B cell (primary cell): ENCODE measurements around the gene MICALL2. TPM values are rescaled to one million over a fixed set of nuclear protein-coding genes. Genes with fewer than 3 reads are reported as not detected.

Experiments
- ATAC-seq: fragments of 200-7000 bp; cut with Tn5 transposase; one replicate; pipeline ENCODE4 v1.10.0; 2021; ENCODE audit warnings: low read depth, mild to moderate bottlenecking, moderate number of reproducible peaks, moderate library complexity
- CTCF ChIA-PET: fragments of 350-600 bp; sonication (Branson Sonifier 250); formaldehyde crosslinking; loops from one replicate; lab custom pipeline; 2021; ENCODE audit warnings: antibody characterized with exemption, inconsistent platforms; lab: Charles Lee
- POLR2A ChIA-PET: fragments of 350-600 bp; sonication (Branson Sonifier 250); formaldehyde crosslinking; loops from one replicate; lab custom pipeline; 2021; ENCODE audit warnings: antibody characterized with exemption; lab: Charles Lee
- DNase-seq: peaks from one replicate; pipeline ENCODE4 v3.0.0; 2013
- H2AFZ ChIP-seq: 2 replicates; pipeline ENCODE4 v1.6.1; 2012; ENCODE audit warnings: mild to moderate bottlenecking, low read depth, low read length; ENCODE audit not compliant: insufficient read depth, poor library complexity, severe bottlenecking
- H3K27ac ChIP-seq, 2 donors: 1 replicate in 1 of 2; 2 replicates in 1 of 2; pipeline ENCODE4 v1.5.1; 2012 to 2013; ENCODE audit warnings: low read length in 2 of 2, mild to moderate bottlenecking in 2 of 2, moderate library complexity in 1 of 2
- H3K27me3 ChIP-seq, 4 experiments: fragments of 200-600 bp in 1 of 4; sonication (generic) in 1 of 4; replicated peaks in 1 of 4; 1 replicate in 2 of 4; 2 replicates in 2 of 4; pipeline versions ENCODE4 v1.6.1 to v1.7.0; 2013 to 2016; ENCODE audit warnings: low read length in 3 of 4, mild to moderate bottlenecking in 2 of 4, mixed read lengths in 1 of 4, moderate library complexity in 1 of 4; ENCODE audit not compliant: insufficient read depth in 4 of 4, control insufficient read depth in 3 of 4; ENCODE audit errors: control extremely low read depth in 1 of 4
- H3K36me3 ChIP-seq, 2 experiments: replicated peaks in 1 of 2; 1 replicate in 1 of 2; 2 replicates in 1 of 2; pipeline versions ENCODE4 v1.6.1 to v1.7.1; 2013; ENCODE audit warnings: low read length in 1 of 2; ENCODE audit not compliant: insufficient read depth in 2 of 2, control insufficient read depth in 1 of 2; ENCODE audit errors: control extremely low read depth in 1 of 2, extremely low read depth in 1 of 2
- H3K4me1 ChIP-seq, 2 donors: fragments of 200-600 bp in 1 of 2; sonication (generic) in 1 of 2; 1 replicate in 1 of 2; 2 replicates in 1 of 2; pipeline versions ENCODE4 v1.5.1 to v1.6.1; 2013 to 2017; ENCODE audit warnings: low read length in 2 of 2; ENCODE audit not compliant: control insufficient read depth in 2 of 2, insufficient read depth in 2 of 2
- H3K4me2 ChIP-seq: replicated peaks from 2 replicates; pipeline ENCODE3; 2012; ENCODE audit warnings: mild to moderate bottlenecking, low read depth, low read length; ENCODE audit not compliant: poor library complexity, severe bottlenecking
- H3K4me3 ChIP-seq, 5 experiments: fragments of 200-600 bp in 1 of 5; sonication (generic) in 1 of 5; 1 replicate in 3 of 5; 2 replicates in 2 of 5; pipeline versions ENCODE4 v1.5.1 to v1.7.0; 2011 to 2016; ENCODE audit warnings: low read length in 4 of 5, mild to moderate bottlenecking in 4 of 5, low read depth in 2 of 5, control low read depth in 1 of 5, moderate library complexity in 1 of 5; ENCODE audit not compliant: insufficient read depth in 1 of 5; ENCODE audit errors: control extremely low read depth in 1 of 5, extremely low read depth in 1 of 5
- H3K79me2 ChIP-seq: fragments of 200-600 bp; sonication (generic); one replicate; pipeline ENCODE4 v1.6.0; 2016; ENCODE audit warnings: low read length; ENCODE audit not compliant: control insufficient read depth, insufficient read depth
- H3K9ac ChIP-seq: fragments of 200-600 bp; sonication (generic); 2 replicates; pipeline ENCODE4 v1.6.1; 2017; ENCODE audit warnings: mild to moderate bottlenecking, low read length, moderate library complexity
- H3K9me3 ChIP-seq, 3 donors: one replicate each; pipeline versions ENCODE4 v1.6.1 to v1.7.1; 2013; ENCODE audit warnings: low read length in 2 of 3; ENCODE audit not compliant: control insufficient read depth in 2 of 3, insufficient read depth in 1 of 3; ENCODE audit errors: control extremely low read depth in 1 of 3
- H4K20me1 ChIP-seq: 2 replicates; pipeline ENCODE4 v1.6.0; 2012; ENCODE audit warnings: mild to moderate bottlenecking, low read length; ENCODE audit not compliant: insufficient read depth, control insufficient read depth, poor library complexity, severe bottlenecking
- H3K27ac Mint-ChIP-seq: one replicate; pipeline ENCODE4 v1.8.0; 2021; ENCODE audit warnings: mixed read lengths
- H3K27me3 Mint-ChIP-seq: one replicate; pipeline ENCODE4 v1.8.0; 2021; ENCODE audit warnings: mixed read lengths
- H3K4me1 Mint-ChIP-seq: one replicate; pipeline ENCODE4 v1.8.0; 2021; ENCODE audit warnings: mixed read lengths
- H3K4me3 Mint-ChIP-seq: one replicate; pipeline ENCODE4 v1.8.0; 2021; ENCODE audit warnings: mixed read lengths
- H3K9me3 Mint-ChIP-seq: one replicate; pipeline ENCODE4 v1.8.0; 2022; ENCODE audit warnings: mixed read lengths; ENCODE audit not compliant: insufficient read depth
- EZH2 ChIP-seq: IDR thresholded peaks from 2 replicates; pipeline ENCODE4 v1.6.1; 2012; ENCODE audit warnings: borderline replicate concordance, low read depth, mild to moderate bottlenecking, moderate library complexity, low read length; ENCODE audit not compliant: insufficient read depth, poor library complexity, severe bottlenecking
- WGBS: methylation state at CpG from one replicate; pipeline ENCODE4 v1.1.5; 2013; ENCODE audit warnings: missing lambda C conversion rate; ENCODE audit not compliant: insufficient coverage; 5-methylcytosine and 5-hydroxymethylcytosine counted together
- intact Hi-C: fragments of 100-400 bp; cut with micrococcal nuclease; formaldehyde crosslinking; loops from one replicate; pipeline ENCODE4 v1.10.0; 2022
- polyA plus RNA-seq: library from polyadenylated mRNA; depleted of rRNA; stranded (reverse); fragments of >200 nt; gene quantifications from 2 replicates; pipeline ENCODE4 v1.2.3, GENCODE V29; 2012
- total RNA-seq, 2 donors: library from RNA; stranded (reverse); fragments of 120-200 nt in 1 of 2; gene quantifications; 1 replicate in 1 of 2; 2 replicates in 1 of 2; pipeline versions ENCODE4 v1.2.3 to v1.2.4, GENCODE V29; 2013 to 2022
- TF ChIP-seq, protein P1 (sequence below): fragments of 200-600 bp; IDR thresholded peaks from one replicate; pipeline ENCODE4 v1.8.0; 2022; ENCODE audit warnings: antibody characterized with exemption, mild to moderate bottlenecking

The MICALL2 gene
- total and polyA plus RNA-seq, 2 donors (not counting 1 experiment from before 2014, with no cell fraction given) = 0.85 to 0.94 TPM

DNA sequence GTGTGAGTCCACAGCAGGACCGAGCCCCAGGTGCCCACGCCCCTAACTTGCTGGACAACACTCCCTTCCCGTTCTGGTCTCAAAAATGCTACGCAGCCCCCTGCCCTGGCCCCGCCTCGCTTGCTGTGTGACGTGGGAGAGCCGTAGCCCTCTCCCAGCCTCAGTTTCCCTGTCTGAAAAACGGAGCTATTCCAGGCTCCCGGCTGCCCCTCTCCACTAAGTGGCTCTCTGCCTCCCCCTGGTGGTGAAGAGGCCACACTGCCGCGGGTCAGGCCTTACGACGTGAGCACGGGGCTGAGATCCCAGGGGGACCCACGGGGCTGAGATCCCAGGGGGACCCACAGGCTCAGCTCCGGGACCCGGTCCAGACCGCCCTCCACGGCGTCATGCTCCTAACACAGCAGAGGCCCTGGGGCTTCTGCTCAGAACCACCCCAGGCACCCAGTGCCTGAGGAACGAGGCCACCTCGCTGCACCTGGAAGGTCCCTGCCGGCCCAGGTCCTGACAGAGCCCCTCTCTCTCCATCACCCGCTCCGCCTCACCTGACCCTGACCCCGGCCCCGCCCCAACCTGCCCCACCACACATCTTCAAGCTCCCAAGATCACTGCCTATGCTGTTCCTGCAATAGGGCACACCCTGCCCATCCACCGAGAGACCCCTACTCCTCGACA lies 26.7 kb downstream of the MICALL2 start:
- Histone ChIP-seq H2AFZ (peak overlapping the region; percentile 25), H4K20me1 (no peaks in the 10 kb centered on the region), H3K9ac (no peak overlapping the region), H3K27me3 (peaks cover 0 to 19% (median 3%) of the 10 kb centered on the region in 4 experiments), H3K4me1 (peaks cover 0 to 8% of the 10 kb centered on the region in 2 donors), H3K4me3 (no peak overlapping the region), H3K9me3 (peaks cover 0 to 5% (median 0%) of the 10 kb centered on the region in 3 donors), H3K27ac (no peak overlapping the region), H3K79me2 (no peaks in the 10 kb centered on the region), H3K36me3 (no peaks in the 10 kb centered on the region), H3K4me2 (peak overlapping the region; percentile 28)
- peak; percentile 92 for ATAC-seq
- intact Hi-C loops = loop anchor here (1.0 to 5.0 kb wide), 2 partner anchors 42 to 240 kb away; no protein-coding TSS in a partner anchor
- H3K27me3 Mint-ChIP-seq = peaks cover 12% of the 10 kb centered on the region
- H3K4me1 Mint-ChIP-seq = peaks cover 4% of the 10 kb centered on the region
- H3K4me3 Mint-ChIP-seq = no peak overlapping the region
- no peak overlapping the region for H3K27ac Mint-ChIP-seq
- no peaks in the 10 kb centered on the region for H3K9me3 Mint-ChIP-seq
- TF ChIP-seq EZH2 = no peak
- TF ChIP-seq, protein P1, sequence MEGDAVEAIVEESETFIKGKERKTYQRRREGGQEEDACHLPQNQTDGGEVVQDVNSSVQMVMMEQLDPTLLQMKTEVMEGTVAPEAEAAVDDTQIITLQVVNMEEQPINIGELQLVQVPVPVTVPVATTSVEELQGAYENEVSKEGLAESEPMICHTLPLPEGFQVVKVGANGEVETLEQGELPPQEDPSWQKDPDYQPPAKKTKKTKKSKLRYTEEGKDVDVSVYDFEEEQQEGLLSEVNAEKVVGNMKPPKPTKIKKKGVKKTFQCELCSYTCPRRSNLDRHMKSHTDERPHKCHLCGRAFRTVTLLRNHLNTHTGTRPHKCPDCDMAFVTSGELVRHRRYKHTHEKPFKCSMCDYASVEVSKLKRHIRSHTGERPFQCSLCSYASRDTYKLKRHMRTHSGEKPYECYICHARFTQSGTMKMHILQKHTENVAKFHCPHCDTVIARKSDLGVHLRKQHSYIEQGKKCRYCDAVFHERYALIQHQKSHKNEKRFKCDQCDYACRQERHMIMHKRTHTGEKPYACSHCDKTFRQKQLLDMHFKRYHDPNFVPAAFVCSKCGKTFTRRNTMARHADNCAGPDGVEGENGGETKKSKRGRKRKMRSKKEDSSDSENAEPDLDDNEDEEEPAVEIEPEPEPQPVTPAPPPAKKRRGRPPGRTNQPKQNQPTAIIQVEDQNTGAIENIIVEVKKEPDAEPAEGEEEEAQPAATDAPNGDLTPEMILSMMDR = peak; percentile 99
- peak; percentile 82 for DNase-seq
- WGBS = 23% methylated on average over 30 of the region's 30 CpGs
- ChIA-PET POLR2A (no interaction called here), CTCF (interaction anchor here (0.8 to 1.5 kb wide), 3 partner anchors 37 to 1111 kb away, joined by 3 read pairs; no protein-coding TSS in a partner anchor)
